Endothelial cell of umbilical vein (primary cell): ENCODE measurements around the gene THSD4. TPM values are rescaled to one million over a fixed set of nuclear protein-coding genes. Genes with fewer than 3 reads are reported as not detected.

Experiments used
- BruUV-seq: library from RNA; stranded (reverse); fragments of 400-500 nt; replicated peaks from 2 replicates; lab custom pipeline; 2021; lab: Mats Ljungman, UMichigan
- CTCF ChIA-PET: fragments of 300-600, 350-600 bp; sonication (Branson Sonifier 250); formaldehyde crosslinking; loops from one replicate; lab custom pipeline; 2021; ENCODE audit warnings: antibody characterized with exemption, inconsistent platforms; lab: Charles Lee
- POLR2A ChIA-PET: fragments of 300-600, 350-600 bp; sonication (Branson Sonifier 250); formaldehyde crosslinking; loops from one replicate; lab custom pipeline; 2021; ENCODE audit warnings: antibody characterized with exemption, inconsistent platforms; lab: Charles Lee
- DNase-seq: peaks from one replicate; pipeline ENCODE4 v3.0.0-alpha.2; 2011; ENCODE audit warnings: low read depth, low spot score
- FAIRE-seq: peaks from 2 replicates; lab custom pipeline; 2011; peaks lifted over from hg19 to GRCh38; lab: Jason Lieb, UNC
- H2AFZ ChIP-seq: 2 replicates; pipeline ENCODE4 v1.6.0; 2012; ENCODE audit warnings: low read depth, low read length, control low read depth, inconsistent platforms
- H3K27ac ChIP-seq: 2 replicates; pipeline ENCODE4 v1.5.1; 2011; ENCODE audit warnings: low read depth, mild to moderate bottlenecking, control low read depth, low read length, moderate library complexity; ENCODE audit not compliant: insufficient read depth
- H3K27me3 ChIP-seq, 2 experiments: 2 replicates each; pipeline versions ENCODE4 v1.6.0 to v1.6.1; 2011; ENCODE audit warnings: low read length in 2 of 2, mixed read lengths in 1 of 2; ENCODE audit not compliant: control insufficient read depth in 2 of 2, insufficient read depth in 2 of 2
- H3K36me3 ChIP-seq, 2 experiments: 2 replicates in 1 of 2; 3 replicates in 1 of 2; pipeline ENCODE4 v1.5.1; 2011; ENCODE audit warnings: low read length in 2 of 2, mild to moderate bottlenecking in 1 of 2, moderate library complexity in 1 of 2; ENCODE audit not compliant: control insufficient read depth in 2 of 2, insufficient read depth in 2 of 2; ENCODE audit errors: extremely low read depth in 1 of 2
- H3K4me1 ChIP-seq: 3 replicates; pipeline ENCODE4 v1.5.1; 2011; ENCODE audit warnings: mild to moderate bottlenecking, low read length; ENCODE audit not compliant: control insufficient read depth, insufficient read depth; ENCODE audit errors: extremely low read depth
- H3K4me2 ChIP-seq: 2 replicates; pipeline ENCODE4 v1.6.1; 2011; ENCODE audit warnings: low read length, control low read depth, mixed read lengths; ENCODE audit not compliant: insufficient read depth
- H3K4me3 ChIP-seq, 3 experiments: fragments of 200-600 bp in 1 of 3; sonication (generic), shearing (Covaris generic) in 1 of 3; replicated peaks in 1 of 3; 2 replicates each; pipeline ENCODE4 v1.5.1; 2011 to 2016; ENCODE audit warnings: control low read depth in 3 of 3, low read length in 3 of 3, mild to moderate bottlenecking in 2 of 3, inconsistent platforms in 1 of 3, low read depth in 1 of 3, moderate library complexity in 1 of 3; ENCODE audit not compliant: insufficient read depth in 1 of 3
- H3K79me2 ChIP-seq: 2 replicates; pipeline ENCODE4 v1.6.0; 2012; ENCODE audit warnings: low read length, inconsistent platforms; ENCODE audit not compliant: control insufficient read depth, insufficient read depth
- H3K9ac ChIP-seq: replicated peaks from 2 replicates; pipeline ENCODE3; 2011; ENCODE audit warnings: low read length, control low read depth; ENCODE audit not compliant: insufficient read depth; ENCODE audit errors: extremely low read depth
- H3K9me1 ChIP-seq: replicated peaks from 3 replicates; pipeline ENCODE4 v1.6.0; 2011; ENCODE audit warnings: mild to moderate bottlenecking, low read length; ENCODE audit not compliant: control insufficient read depth, insufficient read depth; ENCODE audit errors: extremely low read depth
- H3K9me3 ChIP-seq: replicated peaks from 2 replicates; pipeline ENCODE4 v1.5.1; 2012; ENCODE audit warnings: low read length, inconsistent platforms; ENCODE audit not compliant: control insufficient read depth, insufficient read depth
- H4K20me1 ChIP-seq: replicated peaks from 2 replicates; pipeline ENCODE3; 2011; ENCODE audit warnings: mild to moderate bottlenecking, low read length; ENCODE audit not compliant: control insufficient read depth, insufficient read depth; ENCODE audit errors: extremely low read depth
- EZH2 ChIP-seq: IDR thresholded peaks from 2 replicates; pipeline ENCODE4 v1.6.1; 2012; ENCODE audit warnings: borderline replicate concordance, low read depth, mild to moderate bottlenecking, moderate library complexity, low read length, inconsistent platforms; ENCODE audit not compliant: severe bottlenecking
- FOS ChIP-seq: IDR thresholded peaks from 2 replicates; pipeline ENCODE4 v1.6.1; 2011; ENCODE audit warnings: mild to moderate bottlenecking, low read length, moderate library complexity, borderline replicate concordance; ENCODE audit not compliant: insufficient read depth
- GATA2 ChIP-seq: IDR thresholded peaks from 2 replicates; pipeline ENCODE4 v1.7.0; 2011; ENCODE audit warnings: low read depth, mild to moderate bottlenecking, moderate library complexity, mixed read lengths, low read length; ENCODE audit not compliant: insufficient read length, insufficient read depth
- JUN ChIP-seq: IDR thresholded peaks from 2 replicates; pipeline ENCODE4 v1.6.1; 2011; ENCODE audit warnings: borderline replicate concordance, low read depth; ENCODE audit not compliant: insufficient read length, insufficient read depth
- MYC ChIP-seq: IDR thresholded peaks from one replicate; pipeline ENCODE4 v1.6.1; 2011; ENCODE audit warnings: mild to moderate bottlenecking, low read depth, low read length
- POLR2A ChIP-seq: IDR thresholded peaks from 2 replicates; pipeline ENCODE4 v1.6.1; 2012; ENCODE audit warnings: low read depth, mild to moderate bottlenecking, control low read depth, low read length
- POLR2AphosphoS5 ChIP-seq: IDR thresholded peaks from 2 replicates; pipeline ENCODE4 v1.6.1; 2012; ENCODE audit warnings: low read depth, mild to moderate bottlenecking, control low read depth, low read length, moderate library complexity; ENCODE audit not compliant: insufficient read depth
- dilution Hi-C: fragments of 300-500 bp; cut with MboI; formaldehyde crosslinking; loops from one replicate; pipeline ENCODE4 v1.15.0; 2019; ENCODE audit warnings: low sequenced_read_pairs; ENCODE audit not compliant: extremely low pct_ligation_motif_present
- intact Hi-C: fragments of 100-400 bp; cut with micrococcal nuclease; formaldehyde crosslinking; loops from one replicate; pipeline ENCODE4 v1.10.0; 2022
- polyA plus RNA-seq, 4 experiments: library from polyadenylated mRNA; depleted of rRNA in 3 of 4; stranded (reverse) in 3 of 4; unstranded in 1 of 4; fragments of >200 nt; gene quantifications; 2 replicates each; pipeline versions ENCODE4 v1.2.1 to v1.2.3, GENCODE V29; 2011 to 2012; ENCODE audit warnings: missing spikeins in 1 of 4
- total RNA-seq: library from RNA; stranded (reverse); gene quantifications from 2 replicates; pipeline ENCODE4 v1.2.3, GENCODE V29; 2021
- TF ChIP-seq, protein P1 (sequence below): IDR thresholded peaks from 2 replicates; pipeline ENCODE4 v1.6.1; 2011; ENCODE audit not compliant: insufficient read depth, insufficient read length
- TF ChIP-seq, protein P2 (sequence below), 2 donors: IDR thresholded peaks; 1 replicate in 1 of 2; 2 replicates in 1 of 2; pipeline ENCODE4 v1.5.1; 2011; ENCODE audit warnings: low read length in 2 of 2, mild to moderate bottlenecking in 2 of 2, moderate library complexity in 2 of 2, control low read depth in 1 of 2, inconsistent platforms in 1 of 2, low read depth in 1 of 2; ENCODE audit not compliant: insufficient read depth in 1 of 2; ENCODE audit errors: extremely low read depth in 1 of 2

Gene THSD4
- total and polyA plus RNA-seq, 2 donors (not counting 3 experiments of a cell fraction or from before 2014, with no cell fraction given): 9.9 to 25.4 TPM

GRCh38 chr15:71328453-71328852, 213.2 kb downstream of the THSD4 start:
- ChIA-PET CTCF (interaction anchor here (2.7 kb wide), 1 partner anchor 112 kb away, joined by 8 read pairs; no protein-coding TSS in a partner anchor), POLR2A (no interaction called here)
- Histone ChIP-seq H3K4me3 (no peak overlapping the region), H3K27ac (no peak overlapping the region), H3K36me3 (no peaks in the 10 kb centered on the region), H3K79me2 (no peaks in the 10 kb centered on the region), H3K4me1 (peaks cover 11% of the 10 kb centered on the region), H3K4me2 (no peak overlapping the region), H2AFZ (no peak overlapping the region), H3K9ac (no peak overlapping the region), H3K9me3 (no peaks in the 10 kb centered on the region), H3K9me1 (no peaks in the 10 kb centered on the region), H3K27me3 (no peaks in the 10 kb centered on the region), H4K20me1 (no peaks in the 10 kb centered on the region)
- dilution Hi-C loops (no loop called here), intact Hi-C loops (no loop called here)
- TF ChIP-seq FOS (no peak), POLR2A (no peak), GATA2 (no peak), JUN (no peak), POLR2AphosphoS5 (no peak), EZH2 (no peak), MYC (no peak)
- TF ChIP-seq, protein P1, sequence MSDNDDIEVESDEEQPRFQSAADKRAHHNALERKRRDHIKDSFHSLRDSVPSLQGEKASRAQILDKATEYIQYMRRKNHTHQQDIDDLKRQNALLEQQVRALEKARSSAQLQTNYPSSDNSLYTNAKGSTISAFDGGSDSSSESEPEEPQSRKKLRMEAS: no peak
- TF ChIP-seq, protein P2, sequence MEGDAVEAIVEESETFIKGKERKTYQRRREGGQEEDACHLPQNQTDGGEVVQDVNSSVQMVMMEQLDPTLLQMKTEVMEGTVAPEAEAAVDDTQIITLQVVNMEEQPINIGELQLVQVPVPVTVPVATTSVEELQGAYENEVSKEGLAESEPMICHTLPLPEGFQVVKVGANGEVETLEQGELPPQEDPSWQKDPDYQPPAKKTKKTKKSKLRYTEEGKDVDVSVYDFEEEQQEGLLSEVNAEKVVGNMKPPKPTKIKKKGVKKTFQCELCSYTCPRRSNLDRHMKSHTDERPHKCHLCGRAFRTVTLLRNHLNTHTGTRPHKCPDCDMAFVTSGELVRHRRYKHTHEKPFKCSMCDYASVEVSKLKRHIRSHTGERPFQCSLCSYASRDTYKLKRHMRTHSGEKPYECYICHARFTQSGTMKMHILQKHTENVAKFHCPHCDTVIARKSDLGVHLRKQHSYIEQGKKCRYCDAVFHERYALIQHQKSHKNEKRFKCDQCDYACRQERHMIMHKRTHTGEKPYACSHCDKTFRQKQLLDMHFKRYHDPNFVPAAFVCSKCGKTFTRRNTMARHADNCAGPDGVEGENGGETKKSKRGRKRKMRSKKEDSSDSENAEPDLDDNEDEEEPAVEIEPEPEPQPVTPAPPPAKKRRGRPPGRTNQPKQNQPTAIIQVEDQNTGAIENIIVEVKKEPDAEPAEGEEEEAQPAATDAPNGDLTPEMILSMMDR (IDR thresholded peaks at IDR 0.05; ENCODE audit: extremely low read depth in 1 of 2, insufficient read depth in 1 of 2, low read depth in 1 of 2, low read length in 2 of 2): no peak
- BruUV-seq: no TSS peak
- DNase-seq (no peak), FAIRE-seq (no peak)
